Measurements from ENCODE around the gene TMEM11.

TMEM11 gene

DNA sequence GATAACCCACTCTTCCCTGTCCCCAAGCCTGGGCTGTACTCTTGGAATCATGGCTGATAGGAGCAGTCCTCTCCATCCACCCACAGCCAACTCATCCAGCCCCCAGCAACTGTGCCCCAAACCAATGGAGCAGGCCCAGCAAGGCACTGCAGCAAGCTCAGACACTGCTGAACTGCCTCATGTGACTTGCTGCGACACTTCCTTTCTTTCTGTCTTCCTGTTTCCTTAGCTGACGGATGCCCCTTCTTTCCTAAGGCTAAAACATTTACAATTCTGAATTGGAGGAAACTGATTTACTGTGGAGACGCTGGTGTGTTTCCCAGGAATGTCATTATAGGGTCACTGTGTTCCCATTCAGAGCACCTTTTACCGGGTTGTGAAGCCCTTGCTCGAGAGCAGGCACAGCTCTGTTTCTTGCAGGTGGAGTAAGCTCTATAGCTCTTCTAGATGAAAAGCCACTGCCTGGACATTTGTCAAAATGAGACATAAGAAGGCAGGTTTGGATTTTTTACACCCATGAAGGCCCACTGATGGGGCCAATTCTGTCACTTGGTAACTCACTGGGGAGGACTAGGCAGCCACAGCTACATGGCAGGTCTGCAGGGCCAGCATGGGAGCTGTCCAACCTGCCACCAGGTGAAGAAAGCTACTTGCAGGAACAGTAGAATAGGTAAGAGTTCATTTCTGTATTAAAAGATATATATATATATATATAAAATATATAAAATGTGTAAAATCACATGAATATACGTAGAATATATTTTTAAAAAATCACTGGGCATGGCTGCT is 27.4 kb downstream of the TMEM11 start:
- DNase-seq (ENCODE audit: low read depth in 2 of 2), result no peak

DNA sequence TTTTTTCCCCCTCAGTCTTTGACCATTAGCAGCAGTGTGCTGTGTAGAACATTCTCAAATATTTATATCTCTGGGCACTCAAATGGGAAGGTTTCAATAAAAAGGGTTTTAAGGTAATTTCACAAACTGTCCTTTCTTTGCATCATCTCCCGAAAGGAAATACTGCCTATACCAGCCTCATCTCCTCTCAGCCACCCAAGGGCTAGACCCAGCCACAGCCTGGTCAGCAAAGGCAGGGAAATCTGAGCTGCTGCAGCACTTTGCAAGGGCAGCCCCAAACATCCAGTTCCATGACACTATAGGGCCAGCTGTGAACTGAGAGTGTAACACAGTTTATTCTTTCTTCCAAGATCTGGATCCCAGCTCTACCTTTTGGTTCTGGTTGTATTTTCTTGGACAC is 28.9 kb downstream of the TMEM11 start:
- no peak for DNase-seq (ENCODE audit: low read depth in 2 of 2)

DNA sequence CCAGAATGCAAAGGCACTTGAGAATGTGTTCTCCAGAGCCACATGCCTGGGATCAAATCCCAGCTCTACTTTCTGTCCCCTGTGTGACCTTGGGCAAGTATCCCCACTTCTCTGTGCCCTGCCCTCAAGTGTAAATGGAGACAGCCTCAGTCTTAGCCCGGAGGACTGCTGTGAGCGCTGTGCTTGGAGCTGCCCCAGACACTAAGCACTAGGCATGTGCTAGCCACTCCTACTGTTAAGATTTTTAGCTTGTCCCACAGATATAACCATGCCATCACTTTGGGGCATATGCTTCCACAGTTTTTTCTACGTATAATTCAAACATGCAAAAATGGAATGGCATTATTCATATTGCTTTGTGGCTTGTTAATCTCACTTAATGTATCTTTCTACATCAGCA is 29.4 kb downstream of the TMEM11 start:
- DNase-seq (ENCODE audit: low read depth in 2 of 2), result no peak

DNA sequence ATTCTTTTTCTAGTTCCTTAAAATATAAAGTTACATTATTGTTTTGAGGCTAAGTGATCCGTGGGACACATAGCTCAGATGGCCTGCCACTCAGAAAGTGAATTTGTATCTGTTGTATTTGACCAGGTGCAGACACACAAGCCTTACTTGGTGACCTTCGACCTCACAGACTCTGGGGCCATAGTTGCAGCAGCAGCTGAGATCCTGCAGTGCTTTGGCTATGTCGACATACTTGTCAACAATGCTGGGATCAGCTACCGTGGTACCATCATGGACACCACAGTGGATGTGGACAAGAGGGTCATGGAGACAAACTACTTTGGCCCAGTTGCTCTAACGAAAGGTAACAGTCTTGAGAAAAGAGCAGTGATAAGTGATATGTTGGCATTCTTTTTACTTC is 30.5 kb downstream of the TMEM11 start:
- DNase-seq (ENCODE audit: low read depth in 2 of 2), result no peak

DNA sequence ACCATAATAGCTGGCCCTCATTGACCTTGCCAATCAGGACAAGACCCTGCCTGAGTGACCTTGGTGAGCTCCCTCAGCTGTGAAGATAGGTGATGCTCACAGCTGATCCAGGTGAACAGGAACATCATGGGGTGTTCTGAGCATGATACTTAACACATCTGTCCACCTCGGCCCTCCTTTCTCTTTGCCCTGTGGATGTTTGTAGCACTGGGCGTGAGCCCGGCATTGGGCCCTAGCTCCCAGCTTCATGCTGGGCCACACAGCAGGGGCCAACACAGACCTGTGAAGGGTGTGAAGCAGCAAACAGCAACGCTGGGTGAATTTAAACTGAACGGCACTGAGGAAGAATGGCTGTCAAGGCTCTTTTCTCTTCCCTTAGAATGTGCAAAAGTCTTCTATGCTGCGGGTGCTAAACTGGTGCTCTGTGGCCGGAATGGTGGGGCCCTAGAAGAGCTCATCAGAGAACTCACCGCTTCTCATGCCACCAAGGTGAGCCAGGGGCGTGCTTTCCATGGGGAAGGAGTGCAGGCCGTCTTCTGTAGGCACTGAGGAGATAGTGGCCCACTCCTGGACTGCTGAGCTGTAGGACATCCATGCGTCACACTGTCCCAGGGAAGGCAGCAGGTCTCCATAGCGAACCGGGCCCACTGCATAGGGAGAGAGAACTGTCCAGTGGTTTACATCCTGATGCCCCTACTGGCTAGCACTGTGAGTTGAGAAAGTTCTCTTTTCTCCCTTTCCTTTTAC is 35.9 kb downstream of the TMEM11 start:
- no peak for DNase-seq (ENCODE audit: low read depth in 2 of 2)

DNA sequence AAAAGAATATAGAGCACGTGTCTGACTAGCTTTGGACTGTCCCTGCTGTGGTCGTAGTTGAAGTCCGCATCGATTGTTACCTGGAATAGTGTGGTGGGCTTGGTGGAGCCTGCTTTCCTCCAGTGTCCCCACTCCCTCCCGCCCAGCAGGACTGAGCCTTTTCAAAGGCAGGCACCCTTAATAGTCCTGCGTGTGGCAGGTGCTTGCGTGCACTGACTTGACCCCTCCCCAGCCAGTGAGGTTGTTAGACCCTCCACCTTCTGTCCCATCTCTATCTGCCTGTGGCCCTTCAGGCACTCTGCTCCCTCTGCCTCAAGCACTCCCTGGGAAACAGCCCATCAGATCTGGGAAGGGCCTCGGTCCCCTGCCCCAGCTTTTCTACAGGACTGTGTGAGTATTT is 36.6 kb downstream of the TMEM11 start:
- DNase-seq (ENCODE audit: low read depth in 2 of 2), result no peak

DNA sequence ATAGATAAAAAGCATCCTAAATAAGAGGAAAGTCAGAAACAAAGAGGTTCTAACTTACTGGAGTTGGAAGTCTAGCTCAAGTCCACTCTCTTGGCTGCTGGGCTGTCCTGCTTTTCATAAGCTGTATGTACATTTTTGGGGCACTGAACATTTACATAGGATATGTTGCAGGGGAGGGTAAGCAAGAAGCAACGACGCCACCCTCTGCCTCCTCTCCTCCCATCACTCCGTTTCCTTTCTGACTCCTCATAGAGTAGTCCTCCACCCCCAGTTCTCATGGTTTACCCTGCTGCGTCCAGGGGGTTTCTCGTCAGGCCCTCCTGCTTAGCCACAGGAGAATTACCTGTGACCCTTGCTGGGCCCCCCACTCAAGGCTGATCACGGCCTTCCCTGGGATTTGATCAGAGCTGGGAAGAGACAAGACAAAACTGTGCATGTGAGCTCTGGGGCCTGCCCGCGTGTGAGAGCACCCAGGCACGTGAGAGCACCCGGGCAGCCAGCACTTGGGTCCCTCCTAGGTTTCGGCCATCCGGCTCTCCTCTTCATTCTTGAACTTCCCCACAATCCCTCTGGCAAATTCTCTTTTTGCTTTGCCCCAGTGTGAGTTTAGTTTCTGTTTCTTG is 37.1 kb downstream of the TMEM11 start:
- no peak for DNase-seq (ENCODE audit: low read depth in 2 of 2)

DNA sequence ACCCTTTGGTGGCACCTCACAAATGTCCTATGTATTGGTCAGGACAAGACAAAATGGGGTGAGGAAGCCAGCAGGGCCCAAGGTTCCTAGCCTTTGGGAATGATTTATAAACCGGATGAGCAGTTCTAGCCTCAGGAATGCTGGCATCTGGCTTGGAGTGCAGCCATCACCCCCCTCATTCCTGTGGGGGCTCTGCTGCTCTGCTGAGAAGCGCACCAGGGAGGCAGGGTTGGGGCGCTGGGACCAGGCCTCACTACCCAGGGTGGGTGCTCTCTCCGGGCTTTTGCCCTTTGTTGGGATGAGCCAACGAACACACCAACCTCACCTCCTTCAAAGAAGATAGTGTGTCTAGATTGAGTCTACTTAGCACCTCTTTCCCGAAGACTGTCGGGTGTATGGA is 39.2 kb downstream of the TMEM11 start:
- no peak for DNase-seq (ENCODE audit: low read depth in 2 of 2)

DNA sequence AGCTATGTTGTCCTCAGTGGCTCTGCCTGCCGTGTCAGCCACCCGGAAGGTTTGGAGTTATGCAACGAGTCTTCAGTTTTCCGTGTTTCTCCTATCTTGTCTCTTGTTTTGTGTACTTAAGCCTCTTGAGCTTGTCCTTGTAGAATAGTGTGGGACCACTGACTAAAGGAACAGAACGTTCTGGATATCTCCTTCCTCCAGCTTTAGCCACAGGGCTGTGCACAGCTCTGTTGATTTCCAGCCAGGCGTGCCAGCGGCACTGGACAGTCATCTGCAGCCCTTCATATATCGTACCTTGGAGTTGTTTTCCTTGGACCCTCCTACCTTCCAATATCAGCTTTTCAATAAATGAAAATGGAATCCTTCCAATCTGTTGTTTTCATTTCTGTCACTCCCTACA is 39.8 kb downstream of the TMEM11 start:
- no peak for DNase-seq (ENCODE audit: low read depth in 2 of 2)

DNA sequence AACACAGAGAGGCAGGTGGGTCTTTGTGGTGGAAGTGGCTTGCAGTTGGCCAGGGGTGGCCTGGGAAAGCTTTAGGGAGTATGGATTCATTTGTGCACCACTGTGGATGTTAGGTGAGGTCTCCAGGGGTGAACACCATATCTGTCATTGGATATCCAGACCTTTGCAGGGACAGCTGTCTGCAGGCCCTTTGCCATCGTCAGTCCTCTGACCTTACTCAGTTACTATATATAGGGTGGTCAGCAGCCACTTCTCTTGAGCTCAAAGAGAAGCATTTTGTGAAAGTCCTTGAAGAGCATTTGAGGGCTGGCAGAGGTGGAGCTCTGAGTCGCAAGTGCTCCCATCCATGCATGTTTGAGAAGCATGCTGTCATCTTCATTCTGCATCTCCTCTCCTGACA is 40.4 kb downstream of the TMEM11 start:
- no peak for DNase-seq (ENCODE audit: low read depth in 2 of 2)

DNA sequence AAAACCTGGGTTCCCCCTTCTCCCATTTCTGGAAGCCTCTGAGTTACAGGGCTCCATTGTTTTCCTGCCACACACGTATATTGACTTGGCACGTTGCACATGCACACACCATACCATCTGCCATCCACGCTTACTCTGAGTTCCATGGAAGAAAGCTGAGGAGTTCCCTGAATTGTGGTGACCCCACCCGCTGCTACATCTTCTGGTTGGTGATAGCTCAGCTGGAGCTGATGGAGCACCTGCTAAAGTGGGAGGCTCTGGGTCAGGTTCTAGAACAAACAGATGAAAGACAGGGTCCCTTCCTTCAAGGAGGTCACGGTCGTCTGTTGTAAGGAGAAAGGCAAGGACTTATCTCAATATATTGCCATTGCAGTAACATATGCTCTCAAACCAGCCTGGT is 41.1 kb downstream of the TMEM11 start:
- no peak for DNase-seq (ENCODE audit: low read depth in 2 of 2)

DNA sequence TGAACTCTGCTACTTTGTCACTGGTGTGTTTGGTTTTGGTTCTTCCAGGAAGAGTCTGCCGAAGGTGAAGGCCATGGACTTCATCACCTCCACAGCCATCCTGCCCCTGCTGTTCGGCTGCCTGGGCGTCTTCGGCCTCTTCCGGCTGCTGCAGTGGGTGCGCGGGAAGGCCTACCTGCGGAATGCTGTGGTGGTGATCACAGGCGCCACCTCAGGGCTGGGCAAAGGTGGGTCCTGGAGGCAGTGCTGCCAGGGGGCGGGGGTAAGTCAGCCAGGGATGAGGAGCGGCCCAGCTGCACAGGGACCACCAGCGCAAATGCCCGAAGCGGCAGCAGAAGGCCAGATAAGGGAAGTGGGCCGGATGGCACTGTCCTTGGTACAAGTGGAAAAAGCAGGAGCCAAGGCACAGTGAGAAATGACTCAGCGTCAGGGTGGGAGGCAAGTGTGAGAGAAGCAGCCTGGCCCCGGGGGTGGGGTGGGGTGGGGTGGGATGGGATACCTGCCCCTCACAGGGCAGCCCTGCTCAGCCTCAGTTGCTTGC is 41.9 kb downstream of the TMEM11 start:
- no peak for DNase-seq (ENCODE audit: low read depth in 2 of 2)

DNA sequence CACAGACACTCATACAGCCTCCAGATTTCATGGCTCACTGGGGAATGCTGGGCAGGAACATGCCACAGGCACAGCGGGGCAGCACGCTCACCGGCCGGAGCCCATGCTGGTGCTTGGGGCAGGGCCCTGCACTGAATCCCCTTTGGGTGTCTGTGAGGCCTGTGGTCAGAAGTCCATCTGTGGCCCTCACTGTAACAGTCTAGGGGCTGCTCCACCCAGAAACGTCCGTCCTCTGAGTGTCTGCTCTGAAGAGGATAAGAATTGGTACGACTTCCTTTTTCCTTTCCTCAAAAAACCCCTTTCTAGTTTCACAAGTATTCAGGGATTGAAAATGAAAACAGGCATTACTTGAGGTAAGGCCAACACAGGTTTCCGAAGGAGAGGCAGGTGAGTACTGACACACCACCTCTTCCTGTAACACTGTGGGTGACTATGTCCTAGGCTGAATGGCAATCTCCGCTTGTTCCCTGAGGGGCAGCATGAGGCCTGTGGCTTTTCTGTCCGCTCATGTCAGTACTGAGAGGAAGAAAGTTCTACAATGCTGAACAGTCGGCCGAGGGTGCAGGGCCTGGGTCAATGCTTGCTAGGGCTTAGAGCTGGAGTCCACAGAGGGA is 42.5 kb downstream of the TMEM11 start:
- no peak for DNase-seq (ENCODE audit: low read depth in 2 of 2)

DNA sequence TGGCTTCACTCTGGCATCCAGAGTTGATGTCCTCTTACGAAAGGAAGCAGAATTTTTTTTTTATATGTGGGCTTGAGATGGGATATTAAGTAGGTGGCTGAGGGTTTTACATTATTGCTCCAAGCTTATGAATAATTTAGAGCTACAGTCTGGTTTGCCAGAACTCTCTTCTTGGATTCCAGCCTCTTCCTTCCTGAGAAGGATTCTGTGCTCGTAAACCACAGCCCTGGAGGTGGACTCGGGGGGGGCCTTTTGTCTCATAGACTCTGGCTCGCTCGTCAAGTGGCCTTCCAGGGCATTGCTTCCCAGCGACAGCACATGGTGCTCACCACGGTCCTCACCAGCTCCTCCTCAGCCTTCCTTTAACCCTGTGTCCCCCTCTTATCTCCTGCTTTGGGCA is 43.2 kb downstream of the TMEM11 start:
- DNase-seq (ENCODE audit: low read depth in 2 of 2), result no peak

DNA sequence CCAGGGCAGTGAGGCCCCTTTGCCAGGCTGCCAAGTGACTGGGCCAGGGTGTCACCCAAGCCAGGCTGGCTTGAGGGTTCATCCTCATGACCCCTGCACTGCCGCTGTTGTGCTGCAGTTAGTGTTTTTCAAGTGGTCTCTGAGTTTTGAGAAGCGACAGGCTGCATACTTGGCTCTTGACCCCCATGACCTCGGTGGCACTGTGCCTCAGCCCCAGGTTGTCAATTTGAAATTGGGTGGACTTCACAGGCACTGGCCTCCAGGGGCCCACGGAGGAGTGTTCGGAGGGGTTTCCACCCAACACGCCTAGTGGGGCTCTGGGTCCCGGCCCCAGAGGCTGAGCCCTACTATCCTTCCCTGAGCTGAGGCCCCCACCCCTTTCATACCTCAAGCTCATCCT is 44.5 kb downstream of the TMEM11 start:
- DNase-seq (ENCODE audit: low read depth in 2 of 2), result no peak

DNA sequence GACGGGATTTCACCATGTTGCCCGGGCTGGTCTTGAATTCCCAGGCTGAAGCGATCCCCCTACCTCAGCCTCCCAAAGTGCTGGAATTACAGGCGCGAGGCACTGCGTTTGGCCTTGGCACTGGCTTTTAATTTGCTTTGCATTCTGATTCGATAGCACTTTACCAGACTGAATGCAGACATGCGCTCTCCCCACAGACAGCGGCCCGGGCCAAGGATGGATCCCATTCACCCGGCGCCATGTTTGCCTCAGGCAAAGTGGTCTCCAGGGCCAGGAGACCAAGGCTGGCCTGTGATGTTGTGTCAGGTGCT is 45.5 kb downstream of the TMEM11 start:
- no peak for DNase-seq (ENCODE audit: low read depth in 2 of 2)

DNA sequence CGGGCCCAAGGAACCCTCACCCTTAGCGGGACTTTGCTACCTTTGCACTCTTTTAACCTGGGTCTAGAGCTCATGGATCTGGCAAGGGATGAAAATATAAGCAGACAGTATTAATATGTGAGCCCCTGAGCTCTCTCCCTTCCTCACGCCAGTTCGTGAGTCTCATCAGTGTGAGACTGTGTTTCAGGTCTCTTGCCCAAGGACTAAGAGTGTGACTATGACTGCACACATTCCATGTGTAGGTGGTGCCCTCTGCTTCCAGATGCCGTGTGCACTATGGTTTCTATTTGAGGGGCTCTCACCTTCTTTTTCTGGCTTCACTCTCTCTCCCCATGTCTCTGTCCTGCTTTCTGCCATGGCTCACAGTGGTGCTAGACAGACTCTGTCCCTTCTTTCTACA is 46.7 kb downstream of the TMEM11 start:
- no peak for DNase-seq (ENCODE audit: low read depth in 2 of 2)

DNA sequence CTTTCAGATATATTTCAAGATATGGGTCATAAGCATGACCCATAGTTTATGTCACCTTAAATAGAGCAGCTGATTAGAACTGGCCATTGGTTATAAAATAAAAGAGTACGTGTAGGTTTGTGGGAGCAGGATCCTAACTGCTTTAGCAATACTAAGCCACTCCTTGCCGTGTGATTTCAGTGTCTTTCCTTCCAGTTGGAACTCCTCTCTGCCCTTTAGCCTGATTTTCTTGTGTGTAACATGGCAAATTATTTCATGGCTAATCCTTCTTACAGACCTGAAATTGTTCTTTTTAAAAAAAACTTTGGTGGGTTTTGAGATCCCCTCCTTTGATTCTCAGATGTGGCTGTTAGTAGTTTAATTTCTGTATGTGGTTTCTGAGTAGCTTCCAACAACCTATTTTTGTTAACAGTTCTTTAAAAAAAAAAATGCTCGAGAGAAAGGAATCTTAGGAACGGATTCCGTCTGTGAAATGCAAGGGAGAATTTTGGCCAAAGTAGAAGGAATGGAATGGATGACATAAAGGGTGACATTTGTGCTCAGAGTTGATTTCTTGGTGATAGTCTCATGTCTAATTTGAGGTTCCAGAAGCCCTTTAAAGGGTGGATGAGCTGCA is 47.3 kb downstream of the TMEM11 start:
- no peak for DNase-seq (ENCODE audit: low read depth in 2 of 2)

DNA sequence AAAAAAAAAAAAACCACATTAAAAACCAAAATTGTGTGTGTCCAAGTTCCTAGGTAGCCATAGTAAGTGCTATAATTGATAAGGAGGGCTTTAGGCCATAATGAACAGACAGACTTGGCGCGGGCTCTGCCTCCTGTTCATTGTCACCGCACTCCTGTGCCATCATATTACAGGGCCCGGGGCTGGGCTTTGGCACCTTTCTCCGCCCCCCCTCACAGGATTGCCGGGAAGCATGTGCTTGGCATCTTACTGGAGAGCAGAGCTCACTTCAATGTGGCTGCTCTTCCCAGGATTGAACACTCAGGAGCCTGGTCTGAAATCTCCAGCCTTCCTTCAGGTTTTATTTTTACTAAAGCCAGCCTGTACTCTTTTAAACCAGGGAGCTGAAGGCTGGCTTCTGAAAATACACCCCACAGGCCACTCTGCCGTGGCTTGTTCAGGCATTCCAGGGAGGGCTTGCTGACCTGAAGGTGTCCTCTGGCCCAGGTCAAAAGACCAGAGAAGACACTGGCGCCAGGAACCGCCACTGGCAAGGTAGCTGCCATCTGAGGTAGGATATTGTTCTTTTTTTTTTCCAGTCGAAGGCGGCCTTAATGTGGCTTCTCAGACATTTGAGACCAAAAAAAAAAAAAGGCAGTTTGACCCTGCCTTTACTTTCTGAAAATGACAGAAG is 47.9 kb downstream of the TMEM11 start:
- DNase-seq (ENCODE audit: low read depth in 2 of 2), result no peak

DNA sequence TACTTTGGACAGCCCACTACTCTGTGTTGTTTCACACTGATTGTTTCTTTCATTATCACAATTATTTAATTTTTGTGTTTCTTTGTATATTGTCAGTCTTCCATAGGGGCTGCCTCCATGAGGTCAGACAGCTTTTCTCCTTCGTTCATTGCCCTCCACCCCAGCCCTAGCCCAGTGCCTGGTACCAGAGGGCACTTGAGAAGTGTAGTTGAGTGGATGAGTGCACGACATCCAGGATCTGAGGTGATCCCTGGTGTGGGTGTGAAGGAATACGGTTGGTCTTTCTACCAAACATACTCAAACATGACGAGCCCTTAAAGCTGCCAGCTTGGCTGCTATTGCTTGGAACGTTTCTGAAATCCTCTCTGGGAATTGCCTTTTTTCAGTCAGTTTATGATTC is 49.3 kb downstream of the TMEM11 start:
- DNase-seq (ENCODE audit: low read depth in 2 of 2), result no peak

DNA sequence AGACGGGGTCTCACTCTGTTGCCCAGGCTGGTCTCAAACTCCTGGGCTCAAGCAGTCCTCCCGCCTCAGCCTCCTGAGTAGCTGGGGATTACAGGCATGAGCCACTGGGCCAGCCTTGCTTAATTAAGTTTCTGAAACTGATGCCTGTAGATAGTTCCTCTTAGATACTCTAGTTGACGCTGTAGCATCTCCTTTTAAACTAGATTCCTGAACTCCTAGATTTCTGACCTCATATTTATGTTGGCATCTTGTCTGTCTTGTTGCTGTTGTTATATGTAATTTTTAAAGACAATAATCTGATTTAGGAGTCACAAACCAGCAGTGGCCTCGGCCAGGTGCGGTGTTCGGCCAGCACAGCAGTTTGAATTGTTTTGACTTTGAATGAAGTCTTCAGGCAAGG is 49.7 kb downstream of the TMEM11 start:
- no peak for DNase-seq (ENCODE audit: low read depth in 2 of 2)

DNA sequence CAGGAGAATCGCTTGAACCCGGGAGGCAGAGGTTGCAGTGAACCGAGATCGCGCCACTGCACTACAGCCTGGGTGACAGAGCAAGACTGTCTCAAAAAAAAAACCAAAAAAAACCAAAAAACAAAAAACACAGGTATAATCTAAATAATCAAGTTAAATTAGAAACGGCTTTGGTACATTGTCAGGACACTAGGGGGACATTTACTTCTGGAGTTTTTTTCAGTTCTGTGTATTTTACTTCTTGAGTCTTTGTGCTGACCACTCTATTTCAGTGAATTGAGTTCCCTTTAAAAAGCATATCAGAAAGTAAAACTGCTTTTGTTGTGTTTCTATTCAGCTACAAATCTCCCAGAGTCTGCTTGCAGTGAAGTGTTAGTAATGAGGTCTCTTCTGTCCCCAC is 50.9 kb downstream of the TMEM11 start:
- no peak for DNase-seq (ENCODE audit: low read depth in 2 of 2)
